GM18502 (cell line): ENCODE data around the gene TFAP2E.

Experiments
- ATAC-seq: cut with Tn5 transposase; IDR thresholded peaks from one replicate; pipeline ENCODE4 v1.9.1; 2021; ENCODE audit warnings: mild to moderate bottlenecking; ENCODE audit not compliant: unreplicated experiment, poor library complexity

TFAP2E gene

DNA sequence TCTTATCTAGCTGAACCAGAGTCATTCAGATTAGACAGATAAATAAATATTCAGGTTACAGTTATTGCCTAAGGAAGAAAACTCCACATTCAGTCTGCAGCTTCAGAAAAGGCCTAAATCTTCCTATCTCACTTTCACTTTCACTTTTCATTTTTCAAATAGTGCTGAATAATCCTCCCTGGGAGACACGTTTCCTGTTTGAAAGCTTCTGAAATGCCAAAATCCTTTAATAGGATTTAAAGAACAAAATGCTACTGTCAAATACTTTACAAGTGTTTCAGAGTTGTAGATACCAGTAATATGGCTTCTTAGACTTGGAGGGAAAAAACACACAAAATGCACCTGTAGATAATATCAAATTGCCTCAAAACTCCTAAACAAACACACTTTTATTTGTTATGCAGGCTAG, 64.3 kb downstream of the TFAP2E start:
- ATAC-seq, result no peak

GRCh38 chr1:35640380-35641232, 67.5 kb downstream of the TFAP2E start:
- ATAC-seq, result no peak

GRCh38 chr1:35641233-35641866, 68.2 kb downstream of the TFAP2E start, which contains the start of gene PSMB2:
Gene PSMB2 (minus strand): TSS chr1:35641526. CDS start chr1:35641432, 94 bp downstream.
- peak; percentile 81 for ATAC-seq

DNA sequence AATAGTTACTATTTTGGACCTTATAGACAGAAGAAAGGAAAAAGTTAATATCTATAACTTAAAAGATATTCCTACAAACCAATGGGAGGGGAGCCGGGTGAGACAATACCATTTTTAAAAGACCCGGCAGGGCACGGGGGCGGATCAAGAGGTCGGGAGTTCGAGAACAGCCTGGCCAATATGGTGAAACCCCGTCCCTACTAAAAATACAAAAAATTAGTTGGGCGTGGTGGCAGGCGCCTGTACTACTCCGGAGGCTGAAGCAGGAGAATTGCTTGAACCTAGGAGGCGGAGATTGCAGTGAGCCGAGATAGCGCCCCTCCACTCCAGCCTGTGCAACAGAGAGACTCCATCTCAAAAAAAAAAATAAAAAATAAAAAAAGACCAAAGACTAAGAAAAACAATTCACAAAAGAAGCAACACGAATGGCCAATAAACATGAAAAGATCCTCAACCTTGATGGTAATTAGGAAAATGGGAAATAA, 69.4 kb downstream of the TFAP2E start:
- no peak for ATAC-seq

GRCh38 chr1:35644204-35644603, 71.1 kb downstream of the TFAP2E start:
- ATAC-seq, result no peak
